Measurements from ENCODE around the gene FIBCD1.

The FIBCD1 gene

DNA sequence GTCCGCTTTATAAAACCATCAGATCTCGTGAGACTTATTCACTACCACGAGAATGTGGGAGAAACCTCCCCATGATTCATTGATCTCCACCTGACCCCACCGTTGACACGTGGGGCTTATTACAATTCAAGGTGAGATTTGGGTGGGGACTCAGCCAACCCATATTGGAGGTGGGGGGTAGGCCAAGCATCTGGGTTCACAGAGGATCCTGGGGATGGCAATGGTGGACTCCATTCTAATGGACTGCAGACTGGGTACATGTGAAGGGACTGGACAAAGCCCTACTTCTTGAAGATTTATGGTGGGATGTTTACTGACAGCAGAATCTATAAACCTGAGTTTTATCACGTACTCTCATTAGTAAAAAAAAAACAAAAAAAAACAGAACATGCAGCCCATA is 57.5 kb downstream of the FIBCD1 start:
- no peak overlapping the region for H3K9ac ChIP-seq
- TF ChIP-seq Cebpa-rat (IDR thresholded peaks at IDR 0.05), result no peak

DNA sequence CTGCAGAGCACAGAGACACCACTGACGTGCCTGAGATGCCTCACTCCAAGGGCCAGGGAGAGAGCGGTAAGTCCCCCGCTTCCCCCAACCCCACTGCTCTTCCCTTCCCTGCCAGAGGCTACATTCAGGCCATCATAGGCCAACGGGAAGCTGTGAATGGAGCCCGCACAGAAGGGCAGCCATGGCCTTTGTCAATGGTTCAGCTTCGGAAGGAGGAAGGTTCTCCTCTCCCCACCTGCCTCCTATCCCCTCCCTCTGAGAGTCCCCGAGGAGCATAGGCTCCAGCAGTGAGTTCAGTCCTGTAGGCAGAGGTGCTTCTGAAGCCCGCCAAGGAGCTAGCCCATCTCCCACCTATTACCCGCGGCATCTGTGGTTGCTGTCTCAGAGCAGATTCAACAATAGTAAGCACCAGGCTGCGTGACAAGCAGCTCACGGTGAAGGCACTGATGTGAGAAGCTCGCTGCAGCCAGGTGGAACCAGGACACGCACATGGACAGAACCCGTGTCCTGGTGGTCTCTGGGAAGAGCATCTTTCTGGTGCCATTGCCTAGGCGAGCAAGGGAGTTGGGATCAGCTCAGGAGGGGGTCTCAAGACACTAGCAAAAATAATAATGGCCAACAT is 58.3 kb downstream of the FIBCD1 start:
- H3K36me3 ChIP-seq, result peaks cover 96 to 100% (median 99%) of the 10 kb centered on the region in 11 experiments
- TF ChIP-seq Cebpa-rat (IDR thresholded peaks at IDR 0.05), result no peak
- no peaks in the 10 kb centered on the region for H3K27me3 ChIP-seq
- no peak overlapping the region for H3K9ac ChIP-seq
- H3K27ac ChIP-seq, result no peak overlapping the region
- peaks cover 0 to 90% (median 47%) of the 10 kb centered on the region in 11 experiments; a peak in 19 of 22 replicates for H4K20me1 ChIP-seq
- H3K4me1 ChIP-seq, result no peaks in the 10 kb centered on the region
- no peak overlapping the region for H3K4me3 ChIP-seq
- no peaks in the 10 kb centered on the region for H3K9me3 ChIP-seq (replicated peaks in 1 of 11)
- no peak overlapping the region for H3K4me2 ChIP-seq

More for the DNA sequence above, 57.5 kb downstream of the FIBCD1 start:
- no peak overlapping the region for H3K4me2 ChIP-seq
- H4K20me1 ChIP-seq, result peaks cover 0 to 91% (median 47%) of the 10 kb centered on the region in 11 experiments; a peak in 19 of 22 replicates
- no peaks in the 10 kb centered on the region for H3K4me1 ChIP-seq
- H3K36me3 ChIP-seq, result peaks cover 97 to 100% (median 100%) of the 10 kb centered on the region in 11 experiments
- H3K9me3 ChIP-seq (replicated peaks in 1 of 11), result no peaks in the 10 kb centered on the region
- H3K4me3 ChIP-seq, result no peak overlapping the region
- no peaks in the 10 kb centered on the region for H3K27me3 ChIP-seq
- no peak overlapping the region for H3K27ac ChIP-seq

DNA sequence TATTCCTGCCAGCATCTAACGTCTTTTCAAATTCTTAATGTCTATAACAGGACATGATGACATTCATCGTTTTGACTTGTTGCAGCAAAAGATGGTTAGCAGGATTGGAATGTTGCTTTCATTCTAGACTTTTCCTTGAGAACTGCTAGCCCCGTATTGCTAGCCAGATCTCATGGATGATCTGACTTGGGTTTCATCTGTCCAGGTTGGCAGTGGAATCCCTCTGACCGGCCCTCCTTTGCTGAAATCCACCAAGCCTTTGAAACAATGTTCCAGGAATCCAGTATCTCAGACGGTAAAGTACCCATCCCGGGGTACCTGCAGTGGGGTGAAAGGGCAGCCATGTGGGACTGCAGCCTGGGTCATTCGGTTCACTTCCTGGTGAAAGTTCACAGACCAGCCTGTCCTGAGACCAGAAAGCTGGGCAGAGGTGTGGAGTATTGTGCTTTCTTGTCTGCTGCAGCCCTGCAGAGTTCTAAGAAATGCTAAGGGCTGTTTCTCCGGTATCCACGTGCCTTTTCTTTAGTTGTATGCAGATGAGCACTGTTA is 59.1 kb downstream of the FIBCD1 start:
- Histone ChIP-seq H3K27me3 (no peaks in the 10 kb centered on the region), H3K27ac (no peak overlapping the region), H3K9ac (no peak overlapping the region), H3K4me1 (no peaks in the 10 kb centered on the region), H3K4me2 (no peak overlapping the region), H3K9me3 (replicated peaks in 1 of 11) (no peaks in the 10 kb centered on the region), H3K36me3 (peaks cover 96 to 100% (median 99%) of the 10 kb centered on the region in 11 experiments), H4K20me1 (peaks cover 0 to 84% (median 42%) of the 10 kb centered on the region in 11 experiments; a peak in 19 of 22 replicates), H3K4me3 (no peak overlapping the region)
- TF ChIP-seq Cebpa-rat (IDR thresholded peaks at IDR 0.05), result no peak

DNA sequence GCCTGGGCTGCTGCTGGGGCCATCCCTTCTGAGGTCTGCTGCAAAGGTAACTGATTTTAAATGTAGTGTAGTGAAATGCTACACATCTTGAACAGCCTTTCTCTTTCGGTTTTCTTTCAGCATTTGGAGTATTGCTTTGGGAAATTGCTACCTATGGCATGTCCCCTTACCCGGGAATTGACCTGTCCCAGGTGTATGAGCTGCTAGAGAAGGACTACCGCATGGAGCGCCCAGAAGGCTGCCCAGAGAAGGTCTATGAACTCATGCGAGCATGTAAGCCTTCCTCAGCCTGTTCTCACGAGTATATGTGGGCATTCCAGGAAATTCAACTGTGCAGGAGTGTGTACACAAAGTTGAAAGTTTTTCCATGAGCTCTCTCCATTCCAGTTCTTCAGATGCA is 60.8 kb downstream of the FIBCD1 start:
- Histone ChIP-seq H3K27ac (no peak overlapping the region), H4K20me1 (peaks cover 0 to 84% (median 43%) of the 10 kb centered on the region in 11 experiments; a peak in 17 of 22 replicates), H3K9ac (no peak overlapping the region), H3K36me3 (peaks cover 96 to 100% (median 99%) of the 10 kb centered on the region in 11 experiments), H3K4me3 (no peak overlapping the region), H3K4me1 (no peaks in the 10 kb centered on the region), H3K27me3 (no peaks in the 10 kb centered on the region), H3K4me2 (no peak overlapping the region), H3K9me3 (replicated peaks in 1 of 11) (no peaks in the 10 kb centered on the region)
- TF ChIP-seq Cebpa-rat (IDR thresholded peaks at IDR 0.05), result no peak

DNA sequence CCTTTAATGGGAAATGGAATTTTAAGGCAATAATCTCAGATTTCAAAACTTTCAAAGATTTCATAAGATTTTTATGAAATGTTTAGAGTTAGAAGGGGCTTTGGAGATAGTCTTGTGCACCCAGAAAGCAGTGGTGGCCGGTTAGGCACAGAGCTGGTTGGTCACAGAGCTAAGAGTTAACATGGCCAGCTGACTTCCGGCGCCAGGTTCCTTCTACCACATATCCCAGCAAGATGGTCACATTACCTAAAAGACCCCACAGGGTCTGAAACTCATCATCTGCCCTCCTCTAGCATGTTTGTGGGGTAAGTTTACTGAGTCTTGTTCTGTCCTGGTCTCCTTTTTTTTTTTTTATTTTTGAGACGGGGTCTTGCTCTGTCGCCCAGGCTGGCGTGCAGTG is 61.7 kb downstream of the FIBCD1 start:
- Histone ChIP-seq H3K4me1 (no peaks in the 10 kb centered on the region), H4K20me1 (peaks cover 0 to 85% (median 44%) of the 10 kb centered on the region in 11 experiments; a peak in 19 of 22 replicates), H3K4me3 (no peak overlapping the region), H3K9me3 (replicated peaks in 1 of 11) (no peaks in the 10 kb centered on the region), H3K27me3 (no peaks in the 10 kb centered on the region), H3K36me3 (peaks cover 96 to 100% (median 99%) of the 10 kb centered on the region in 11 experiments), H3K9ac (no peak overlapping the region), H3K4me2 (no peak overlapping the region), H3K27ac (no peak overlapping the region)
- TF ChIP-seq Cebpa-rat (IDR thresholded peaks at IDR 0.05), result no peak

DNA sequence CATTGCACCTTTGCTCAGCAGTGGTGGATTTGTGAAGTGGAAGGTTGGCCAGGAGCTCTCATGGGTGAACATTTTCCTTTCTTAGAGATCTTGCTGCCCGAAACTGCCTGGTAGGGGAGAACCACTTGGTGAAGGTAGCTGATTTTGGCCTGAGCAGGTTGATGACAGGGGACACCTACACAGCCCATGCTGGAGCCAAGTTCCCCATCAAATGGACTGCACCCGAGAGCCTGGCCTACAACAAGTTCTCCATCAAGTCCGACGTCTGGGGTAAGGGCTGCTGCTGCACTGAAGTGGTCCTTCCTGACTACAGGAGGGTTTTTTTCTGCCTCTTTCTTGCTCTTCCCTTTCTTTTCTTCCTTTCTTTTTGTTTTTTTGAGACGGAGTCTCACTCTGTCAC is 64.3 kb downstream of the FIBCD1 start:
- H3K9ac ChIP-seq, result no peak overlapping the region
- H3K9me3 ChIP-seq (replicated peaks in 1 of 11), result no peaks in the 10 kb centered on the region
- no peak overlapping the region for H3K4me2 ChIP-seq
- H4K20me1 ChIP-seq, result peaks cover 20 to 89% (median 68%) of the 10 kb centered on the region in 11 experiments; a peak in 21 of 22 replicates
- H3K27me3 ChIP-seq, result no peaks in the 10 kb centered on the region
- peaks cover 90 to 100% (median 97%) of the 10 kb centered on the region in 11 experiments for H3K36me3 ChIP-seq
- no peak overlapping the region for H3K4me3 ChIP-seq
- H3K27ac ChIP-seq, result no peak overlapping the region
- TF ChIP-seq Cebpa-rat (IDR thresholded peaks at IDR 0.05), result no peak
- H3K4me1 ChIP-seq, result peaks cover 0 to 12% (median 0%) of the 10 kb centered on the region in 10 experiments; a peak in 2 of 20 replicates

DNA sequence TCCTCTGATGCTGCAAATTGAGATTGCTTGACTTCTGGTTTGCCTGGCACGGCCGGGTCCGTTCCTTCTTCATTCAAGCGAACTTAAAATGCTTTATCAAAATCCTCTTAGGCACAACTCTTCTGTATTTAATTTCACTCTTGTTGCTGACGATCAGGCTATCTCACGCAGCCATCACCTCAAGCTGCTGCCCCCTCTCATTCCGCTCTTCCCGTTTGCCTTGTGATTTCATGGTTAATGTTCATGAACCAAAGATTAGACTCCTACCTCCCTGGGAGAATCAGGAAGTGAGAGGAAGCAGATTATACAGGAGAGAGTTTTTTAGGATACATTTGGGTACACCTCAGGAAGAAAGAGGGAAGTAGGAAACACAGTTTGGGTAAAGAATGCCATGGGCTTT is 65.1 kb downstream of the FIBCD1 start:
- no peak for TF ChIP-seq Cebpa-rat (IDR thresholded peaks at IDR 0.05)
- peaks cover 89 to 100% (median 97%) of the 10 kb centered on the region in 11 experiments for H3K36me3 ChIP-seq
- H3K4me1 ChIP-seq, result peaks cover 0 to 12% (median 0%) of the 10 kb centered on the region in 10 experiments; a peak in 2 of 20 replicates
- H3K4me2 ChIP-seq, result no peak overlapping the region
- no peak overlapping the region for H3K27ac ChIP-seq
- H3K4me3 ChIP-seq, result no peak overlapping the region
- H3K9me3 ChIP-seq (replicated peaks in 1 of 11), result no peaks in the 10 kb centered on the region
- no peak overlapping the region for H3K9ac ChIP-seq
- peaks cover 28 to 90% (median 76%) of the 10 kb centered on the region in 11 experiments; a peak in 21 of 22 replicates for H4K20me1 ChIP-seq
- H3K27me3 ChIP-seq, result no peaks in the 10 kb centered on the region

DNA sequence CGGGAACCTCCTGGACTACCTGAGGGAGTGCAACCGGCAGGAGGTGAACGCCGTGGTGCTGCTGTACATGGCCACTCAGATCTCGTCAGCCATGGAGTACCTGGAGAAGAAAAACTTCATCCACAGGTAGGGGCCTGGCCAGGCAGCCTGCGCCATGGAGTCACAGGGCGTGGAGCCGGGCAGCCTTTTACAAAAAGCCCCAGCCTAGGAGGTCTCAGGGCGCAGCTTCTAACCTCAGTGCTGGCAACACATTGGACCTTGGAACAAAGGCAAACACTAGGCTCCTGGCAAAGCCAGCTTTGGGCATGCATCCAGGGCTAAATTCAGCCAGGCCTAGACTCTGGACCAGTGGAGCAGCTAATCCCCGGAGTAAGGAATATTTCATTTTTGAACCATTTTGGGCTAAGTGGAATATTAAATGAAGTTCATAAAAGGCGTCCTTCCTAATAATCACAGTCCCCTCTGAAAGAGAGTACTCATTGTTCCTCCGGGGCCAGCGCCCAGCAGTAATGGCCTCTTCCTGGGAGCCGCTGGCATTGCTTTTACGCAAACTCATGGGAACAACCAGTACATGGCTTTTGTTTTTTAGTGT is 66.0 kb downstream of the FIBCD1 start:
- no peak overlapping the region for H3K27ac ChIP-seq
- H3K9ac ChIP-seq, result no peak overlapping the region
- peaks cover 0 to 12% (median 0%) of the 10 kb centered on the region in 10 experiments; a peak in 2 of 20 replicates for H3K4me1 ChIP-seq
- no peaks in the 10 kb centered on the region for H3K27me3 ChIP-seq
- H3K36me3 ChIP-seq, result peaks cover 80 to 100% (median 97%) of the 10 kb centered on the region in 11 experiments
- no peak for TF ChIP-seq Cebpa-rat (IDR thresholded peaks at IDR 0.05)
- peaks cover 28 to 91% (median 79%) of the 10 kb centered on the region in 11 experiments; a peak in 21 of 22 replicates for H4K20me1 ChIP-seq
- no peak overlapping the region for H3K4me2 ChIP-seq
- H3K9me3 ChIP-seq (replicated peaks in 1 of 11), result no peaks in the 10 kb centered on the region
- no peak overlapping the region for H3K4me3 ChIP-seq

DNA sequence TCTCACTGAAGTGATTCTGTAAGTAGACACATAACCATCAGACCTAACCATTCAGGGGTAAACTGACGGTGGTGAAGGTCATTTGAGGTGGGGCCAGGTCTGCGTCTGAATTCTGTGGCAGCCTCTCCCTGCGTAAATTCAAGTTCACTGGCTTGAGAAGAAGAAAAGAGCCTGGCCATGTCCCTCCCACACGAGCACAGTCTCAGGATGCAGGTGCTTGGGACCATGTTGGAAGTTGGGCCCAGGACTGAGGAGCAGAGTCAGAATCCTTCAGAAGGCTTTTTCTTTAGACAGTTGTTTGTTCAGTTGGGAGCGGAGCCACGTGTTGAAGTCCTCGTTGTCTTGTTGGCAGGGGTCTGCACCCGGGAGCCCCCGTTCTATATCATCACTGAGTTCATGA is 66.5 kb downstream of the FIBCD1 start:
- H3K4me3 ChIP-seq, result no peak overlapping the region
- TF ChIP-seq Cebpa-rat (IDR thresholded peaks at IDR 0.05), result no peak
- peaks cover 80 to 99% (median 96%) of the 10 kb centered on the region in 11 experiments for H3K36me3 ChIP-seq

More for the DNA sequence above, 66.5 kb downstream of the FIBCD1 start:
- Histone ChIP-seq H3K4me2 (no peak overlapping the region), H3K27me3 (no peaks in the 10 kb centered on the region), H4K20me1 (peaks cover 30 to 96% (median 81%) of the 10 kb centered on the region in 11 experiments; a peak in 21 of 22 replicates), H3K27ac (no peak overlapping the region), H3K9ac (no peak overlapping the region), H3K9me3 (replicated peaks in 1 of 11) (no peaks in the 10 kb centered on the region), H3K4me1 (peaks cover 0 to 12% (median 0%) of the 10 kb centered on the region in 10 experiments; a peak in 2 of 20 replicates)
